Measurements from ENCODE around the gene KAT7. TPM values are rescaled to one million over a fixed set of nuclear protein-coding genes. Genes with fewer than 3 reads are reported as not detected.

The KAT7 gene
- total and polyA plus RNA-seq, 10 of the 15 experiments (the other 5 are each of a cell fraction or from before 2014, with no cell fraction given), result 6.6 to 45.8 (median 26.3) TPM

GRCh38 chr17:49747632-49748031 is 40.8 kb upstream of the KAT7 start:
- TF ChIP-seq HDAC6 (IDR thresholded peaks at IDR 0.05; ENCODE audit: unreplicated experiment) (no peak), GATAD2B (conservative IDR thresholded peaks at IDR 0.05; ENCODE audit: low read depth) (no peak), IKZF2 (IDR thresholded peaks at IDR 0.05) (no peak), IRF4 (IDR thresholded peaks at IDR 0.05; ENCODE audit: low read depth, low read length) (no peak), RAD51 (IDR thresholded peaks at IDR 0.05) (no peak), JUND (IDR thresholded peaks at IDR 0.05; ENCODE audit: low read depth, low read length) (no peak), NFYB (IDR thresholded peaks at IDR 0.05; ENCODE audit: insufficient read depth, low read depth, low read length) (no peak), SKIL (IDR thresholded peaks at IDR 0.05; ENCODE audit: low read depth, poor library complexity, severe bottlenecking) (no peak), EED (IDR thresholded peaks at IDR 0.05; ENCODE audit: low read depth) (no peak), TBL1XR1 (IDR thresholded peaks at IDR 0.05; ENCODE audit: low read depth, low read length) (no peak), SMARCA5 (IDR thresholded peaks at IDR 0.05) (no peak)
- Histone ChIP-seq H3K79me2 (ENCODE audit: control insufficient read depth, insufficient read depth, low read length) (peaks cover 39% of the 10 kb centered on the region), H3K9me3 (replicated peaks; ENCODE audit: control insufficient read depth, insufficient read depth, low read length) (no peaks in the 10 kb centered on the region), H3K9ac (ENCODE audit: control insufficient read depth, insufficient read depth, low read length) (peak overlapping the region; percentile 61; the same call in 1 of the 2 replicates), H2AFZ (ENCODE audit: control insufficient read depth, low read depth, low read length) (no peak overlapping the region), H3K27ac (ENCODE audit: control insufficient read depth, insufficient read depth) (peak overlapping the region; percentile 92), H3K4me2 (ENCODE audit: control insufficient read depth, insufficient read depth) (peak overlapping the region; percentile 94), H3K27me3 (replicated peaks in 1 of 2; ENCODE audit: control insufficient read depth in 2 of 2, insufficient read depth in 2 of 2, low read length in 1 of 2) (no peaks in the 10 kb centered on the region), H3K4me3 (peak overlapping the region; percentile 66), H3K36me3 (ENCODE audit: control insufficient read depth in 2 of 2, insufficient read depth in 2 of 2, low read length in 1 of 2) (peaks cover 0 to 3% of the 10 kb centered on the region in 2 experiments; a peak in 1 of 4 replicates), H4K20me1 (ENCODE audit: control insufficient read depth, insufficient read depth) (no peaks in the 10 kb centered on the region), H3K4me1 (ENCODE audit: control insufficient read depth, insufficient read depth, low read length) (peaks cover 63% of the 10 kb centered on the region)
- in situ Hi-C loops (cut with MboI) (no loop called here), intact Hi-C loops (cut with micrococcal nuclease; ENCODE audit: unreplicated experiment) (loop anchor here (2.0 kb wide), 1 partner anchor 41 kb away; the partner anchor contains the start of gene KAT7)
- WGBS (ENCODE audit: insufficient coverage, insufficient replicate concordance, low lambda C conversion rate, missing lambda C conversion rate), result 7% methylated on average over 1 of the region's 1 CpG
- RAD21 ChIA-PET (ENCODE audit: unreplicated experiment), result interaction anchor here (0.7 to 3.7 kb wide), 16 partner anchors 8 to 554 kb away, joined by 3 to 36 read pairs (median 5); partner anchors contain the start of genes FAM117A, KAT7, SLC35B1 and SPOP
- FAIRE-seq, result peak; percentile 18
- DNase-seq (ENCODE audit: low read depth, low spot score), result no peak
- POLR2A ChIA-PET, result interaction anchor here (0.9 to 5.5 kb wide), 8 partner anchors 9 to 70 kb away, joined by 4 to 116 read pairs (median 7); partner anchors contain the start of genes FAM117A, KAT7 and SLC35B1
- CTCF ChIA-PET, result interaction anchor here (0.5 to 5.0 kb wide), 16 partner anchors 10 to 537 kb away, joined by 3 to 36 read pairs (median 4); partner anchors contain the start of genes ABI3, FAM117A, GNGT2 and SLC35B1
- ATAC-seq, result no peak
- SMC1A ChIA-PET (ENCODE audit: uncharacterized antibody, unreplicated experiment), result interaction anchor here (0.7 to 7.6 kb wide), 11 partner anchors 9 to 405 kb away, joined by 3 to 128 read pairs (median 6); partner anchors contain the start of genes FAM117A, KAT7 and SLC35B1
- TSS peak; percentile 67 for BruUV-seq (replicated peaks)

Measured in GM12878 (cell line).